Measurements from ENCODE around the gene HEXA. TPM values are rescaled to one million over a fixed set of nuclear protein-coding genes. Genes with fewer than 3 reads are reported as not detected.

HEXA gene
- total RNA-seq, 4 donors from 2014 or later: 51.0 to 59.3 (median 53.6) TPM

- peaks cover 6 to 21% (median 21%) of the 10 kb centered on the region in 4 donors for H3K4me1 ChIP-seq
- H3K9me3 ChIP-seq: no peaks in the 10 kb centered on the region
- H3K4me3 ChIP-seq: no peak overlapping the region
- no peaks in the 10 kb centered on the region for H3K27me3 ChIP-seq
- DNase-seq (ENCODE audit: extremely low spot score): no peak
- peak overlapping the region; percentile 77 to 84 (median 80) for H3K27ac ChIP-seq (replicated peaks in 1 of 4)
- WGBS: 56% methylated on average over 9 of the region's 9 CpGs
- TF ChIP-seq POLR2AphosphoS5 (IDR thresholded peaks at IDR 0.05) (peak in 1 of 2 donors; percentile 63), POLR2A (IDR thresholded peaks at IDR 0.05; ENCODE audit: low read depth) (no peak), EP300 (IDR thresholded peaks at IDR 0.05) (no peak)
- H3K36me3 ChIP-seq: peaks cover 0 to 39% (median 11%) of the 10 kb centered on the region in 4 donors
- intact Hi-C loops (cut with DNase I): no loop called here
These were observed 37.0 kb downstream of the HEXA start for GRCh38 chr15:72338617-72339321.

- Histone ChIP-seq H3K36me3 (peaks cover 0 to 32% (median 5%) of the 10 kb centered on the region in 4 donors), H3K27ac (replicated peaks in 1 of 4) (peak overlapping the region; percentile 77 to 84 (median 80)), H3K9me3 (no peaks in the 10 kb centered on the region), H3K4me3 (no peak overlapping the region), H3K27me3 (no peaks in the 10 kb centered on the region), H3K4me1 (peaks cover 6 to 21% (median 21%) of the 10 kb centered on the region in 4 donors)
- DNase-seq (ENCODE audit: extremely low spot score): no peak
- TF ChIP-seq POLR2AphosphoS5 (IDR thresholded peaks at IDR 0.05) (no peak), EP300 (IDR thresholded peaks at IDR 0.05) (no peak), POLR2A (IDR thresholded peaks at IDR 0.05; ENCODE audit: low read depth) (no peak), CTCF (IDR thresholded peaks at IDR 0.05) (no peak)
- intact Hi-C loops (cut with DNase I): no loop called here
- WGBS: 94% methylated on average over 2 of the region's 2 CpGs
These were observed 37.7 kb downstream of the HEXA start for GRCh38 chr15:72338148-72338547.

GRCh38 chr15:72334842-72335241, 41.0 kb downstream of the HEXA start:
- Histone ChIP-seq H3K4me3 (no peak overlapping the region), H3K4me1 (peaks cover 6 to 17% (median 17%) of the 10 kb centered on the region in 4 donors), H3K27me3 (no peaks in the 10 kb centered on the region), H3K36me3 (peaks cover 0 to 25% (median 7%) of the 10 kb centered on the region in 4 donors), H3K27ac (replicated peaks in 1 of 4) (no peak overlapping the region), H3K9me3 (no peaks in the 10 kb centered on the region)
- DNase-seq (ENCODE audit: extremely low spot score): no peak
- 89% methylated on average over 2 of the region's 2 CpGs for WGBS
- TF ChIP-seq POLR2AphosphoS5 (IDR thresholded peaks at IDR 0.05): no peak
- no peak for TF ChIP-seq CTCF (IDR thresholded peaks at IDR 0.05)
- TF ChIP-seq EP300 (IDR thresholded peaks at IDR 0.05): no peak
- TF ChIP-seq POLR2A (IDR thresholded peaks at IDR 0.05; ENCODE audit: low read depth): no peak
- intact Hi-C loops (cut with DNase I): no loop called here

DNA sequence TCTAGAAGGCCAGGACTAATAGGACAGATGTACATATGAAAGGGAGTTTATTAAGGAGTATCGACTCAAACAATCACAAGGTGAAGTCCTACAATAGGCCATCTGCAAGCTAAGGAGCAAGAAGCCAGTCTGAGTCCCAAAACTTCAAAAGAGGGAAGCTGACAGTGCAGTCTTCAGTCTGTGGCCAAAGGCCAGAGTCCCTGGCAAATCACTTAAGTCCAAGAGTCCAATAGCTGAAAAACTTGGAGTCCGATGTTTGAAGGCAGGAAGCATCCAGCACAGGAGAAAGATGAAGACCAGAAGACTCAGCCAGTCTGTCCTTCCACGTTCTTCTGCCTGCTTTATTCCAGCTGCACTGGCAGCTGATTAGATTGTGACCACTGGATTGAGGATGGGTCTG, 44.8 kb downstream of the HEXA start:
- Histone ChIP-seq H3K27me3 (no peaks in the 10 kb centered on the region), H3K4me1 (no peaks in the 10 kb centered on the region), H3K36me3 (peaks cover 3 to 36% (median 19%) of the 10 kb centered on the region in 4 donors), H3K9me3 (no peaks in the 10 kb centered on the region), H3K27ac (replicated peaks in 1 of 4) (no peak overlapping the region), H3K4me3 (no peak overlapping the region)
- TF ChIP-seq POLR2A (IDR thresholded peaks at IDR 0.05; ENCODE audit: low read depth) (no peak), EP300 (IDR thresholded peaks at IDR 0.05) (no peak), POLR2AphosphoS5 (IDR thresholded peaks at IDR 0.05) (no peak), CTCF (IDR thresholded peaks at IDR 0.05) (no peak)
- WGBS: 91% methylated on average over 3 of the region's 3 CpGs
- intact Hi-C loops (cut with DNase I): no loop called here
- DNase-seq (ENCODE audit: extremely low spot score): no peak

GRCh38 chr15:72323752-72324151, 52.1 kb downstream of the HEXA start:
- TF ChIP-seq EP300 (IDR thresholded peaks at IDR 0.05) (no peak), POLR2A (IDR thresholded peaks at IDR 0.05; ENCODE audit: low read depth) (no peak), CTCF (IDR thresholded peaks at IDR 0.05) (no peak), POLR2AphosphoS5 (IDR thresholded peaks at IDR 0.05) (no peak)
- intact Hi-C loops (cut with DNase I): no loop called here
- DNase-seq (ENCODE audit: extremely low spot score): no peak
- H3K4me3 ChIP-seq: no peak overlapping the region
- H3K36me3 ChIP-seq: peaks cover 3 to 16% (median 9%) of the 10 kb centered on the region in 4 donors
- no peaks in the 10 kb centered on the region for H3K9me3 ChIP-seq
- 100% methylated on average over 1 of the region's 1 CpG for WGBS
- no peaks in the 10 kb centered on the region for H3K27me3 ChIP-seq
- no peak overlapping the region for H3K27ac ChIP-seq (replicated peaks in 1 of 4)
- peaks cover 5 to 16% (median 14%) of the 10 kb centered on the region in 4 donors for H3K4me1 ChIP-seq

Data from esophagus muscularis mucosa (tissue), 4 donors.